ENCODE data around the gene BRI3.

GRCh38 chr7:98242342-98242741, 39.1 kb upstream of the BRI3 start:
- TF ChIP-seq CTCF (IDR thresholded peaks at IDR 0.05) (no peak), POLR2A (IDR thresholded peaks at IDR 0.05) (no peak)
